Forelimb muscle (tissue), 1 donor: Measurements from ENCODE around the gene SUPT7L. TPM values are rescaled to one million over a fixed set of nuclear protein-coding genes. Genes with fewer than 3 reads are reported as not detected.

Experiments
- DNase-seq: peaks from one replicate; pipeline ENCODE4 v3.0.0-alpha.2; 2013; ENCODE audit warnings: low read depth
- polyA plus RNA-seq: library from polyadenylated mRNA; unstranded; fragments of 120-200 nt; gene quantifications from one replicate; pipeline ENCODE4 v1.2.1, GENCODE V29; 2013; ENCODE audit not compliant: insufficient read length

The SUPT7L gene
- polyA plus RNA-seq: 31.7 TPM

- DNase-seq: peak; percentile 60
These were observed at the start of gene SUPT7L, which contains the start of gene SLC4A1AP for GRCh38 chr2:27663285-27664153. TSS of gene SUPT7L (minus strand) at chr2:27663614. CDS start at chr2:27662192, 1,422 bp downstream. TSS of gene SLC4A1AP (plus strand) at chr2:27663889. CDS start at chr2:27663915, 26 bp downstream.

- no peak for DNase-seq
These were observed 49.8 kb upstream of the SUPT7L start for GRCh38 chr2:27713201-27713600.

GRCh38 chr2:27712522-27712921 is 49.1 kb upstream of the SUPT7L start:
- DNase-seq: no peak

GRCh38 chr2:27711804-27712203 is 48.4 kb upstream of the SUPT7L start:
- no peak for DNase-seq

- no peak for DNase-seq
These were observed 47.4 kb upstream of the SUPT7L start for GRCh38 chr2:27710640-27711430.

GRCh38 chr2:27709960-27710575 is 46.7 kb upstream of the SUPT7L start:
- no peak for DNase-seq

GRCh38 chr2:27709326-27709725 is 45.9 kb upstream of the SUPT7L start:
- DNase-seq: no peak

- DNase-seq: no peak
These were observed 45.3 kb upstream of the SUPT7L start for GRCh38 chr2:27708666-27709065.

GRCh38 chr2:27708257-27708654 is 44.8 kb upstream of the SUPT7L start:
- DNase-seq: no peak

- DNase-seq: no peak
These were observed 44.2 kb upstream of the SUPT7L start for GRCh38 chr2:27707462-27708256.

GRCh38 chr2:27705851-27706622 is 42.6 kb upstream of the SUPT7L start:
- no peak for DNase-seq

GRCh38 chr2:27704342-27704876 is 41.0 kb upstream of the SUPT7L start:
- DNase-seq: no peak

- peak; percentile 59 for DNase-seq
These were observed 40.4 kb upstream of the SUPT7L start for GRCh38 chr2:27703638-27704341.

GRCh38 chr2:27702302-27702701 is 38.9 kb upstream of the SUPT7L start:
- DNase-seq: no peak

GRCh38 chr2:27701676-27702075 is 38.3 kb upstream of the SUPT7L start:
- DNase-seq: no peak

GRCh38 chr2:27697660-27698059 is 34.2 kb upstream of the SUPT7L start:
- no peak for DNase-seq

GRCh38 chr2:27690052-27690451 is 26.6 kb upstream of the SUPT7L start:
- no peak for DNase-seq

- no peak for DNase-seq
These were observed 26.0 kb upstream of the SUPT7L start for GRCh38 chr2:27689424-27689823.

- no peak for DNase-seq
These were observed 23.8 kb upstream of the SUPT7L start for GRCh38 chr2:27687232-27687631.

- no peak for DNase-seq
These were observed 22.2 kb upstream of the SUPT7L start for GRCh38 chr2:27685577-27685976.
